Heart left ventricle (tissue), 16 donors: ENCODE data around the gene CCDC192. TPM values are rescaled to one million over a fixed set of nuclear protein-coding genes. Genes with fewer than 3 reads are reported as not detected.
"Not testable (repeated sequence)": the region's sequence is repeated elsewhere in the genome, so short reads cannot be mapped to it uniquely, and the experiment has no call there.

Source experiments
- ATAC-seq, 4 donors: fragments of 200-7000 bp; cut with Tn5 transposase; one replicate each; pipeline ENCODE4 v1.9.1; 2020 to 2022; ENCODE audit warnings: moderate library complexity in 4 of 4, mild to moderate bottlenecking in 3 of 4, moderate number of reproducible peaks in 1 of 4
- DNase-seq, 5 donors: peaks; one replicate each; pipeline ENCODE4 v3.0.0-alpha.2; 2020
- H3K27ac ChIP-seq, 12 donors: fragments of 200-600 bp; sonication (generic) in 4 of 12; one replicate each; pipeline versions ENCODE4 v1.5.0 to v1.8.0; 2016 to 2022; ENCODE audit warnings: mild to moderate bottlenecking in 2 of 12
- H3K27me3 ChIP-seq, 9 donors: fragments of 200-600 bp; sonication (generic) in 2 of 9; one replicate each; pipeline versions ENCODE4 v1.5.1 to v1.8.0; 2016 to 2022; ENCODE audit warnings: mild to moderate bottlenecking in 3 of 9
- H3K36me3 ChIP-seq, 9 donors: fragments of 200-600 bp; sonication (generic) in 2 of 9; one replicate each; pipeline versions ENCODE4 v1.5.0 to v1.8.0; 2018 to 2022; ENCODE audit warnings: mild to moderate bottlenecking in 2 of 9
- H3K4me1 ChIP-seq, 12 donors: fragments of 200-600 bp; sonication (generic) in 4 of 12; one replicate each; pipeline versions ENCODE4 v1.5.0 to v1.8.0; 2016 to 2022; ENCODE audit warnings: mild to moderate bottlenecking in 3 of 12
- H3K4me3 ChIP-seq, 12 donors: fragments of 200-600 bp; sonication (generic) in 4 of 12; one replicate each; pipeline versions ENCODE4 v1.5.0 to v1.8.0; 2017 to 2022; ENCODE audit warnings: mild to moderate bottlenecking in 9 of 12, moderate library complexity in 4 of 12
- H3K9me3 ChIP-seq, 12 donors: fragments of 200-600 bp; sonication (generic) in 4 of 12; one replicate each; pipeline versions ENCODE4 v1.5.0 to v1.8.0; 2016 to 2022; ENCODE audit warnings: mild to moderate bottlenecking in 1 of 12
- POLR2A ChIP-seq, 2 donors: fragments of 450-650 bp; IDR thresholded peaks; one replicate each; pipeline ENCODE4 v1.6.1; 2017; ENCODE audit warnings: antibody characterized with exemption in 2 of 2, mild to moderate bottlenecking in 2 of 2, moderate library complexity in 2 of 2
- WGBS, 4 donors: extraction: QIAGEN DNeasy Blood & Tissue Kit in 2 of 4; methylation state at CpG; one replicate each; pipeline versions ENCODE4 v1.1.5 to v1.1.7; 2013 to 2018; 5-methylcytosine and 5-hydroxymethylcytosine counted together
- intact Hi-C, 10 donors: fragments of 100-400 bp; cut with DNase I; formaldehyde crosslinking; loops; one replicate each; pipeline versions ENCODE4 v1.11.1 to v1.14.2; 2022
- polyA plus RNA-seq, 2 donors: library from polyadenylated mRNA; stranded (reverse); fragments of 200-250 nt; gene quantifications; one replicate each; pipeline ENCODE4 v1.2.3, GENCODE V29; 2013
- total RNA-seq, 9 donors: library from RNA; depleted of rRNA in 2 of 9; stranded (reverse); fragments of >200 nt in 2 of 9; fragmentation: NEBNext Ultra II Directional in 3 of 9; extraction: Animal tissue kit (Norgen Biotek cat#: 25700) in 3 of 9; gene quantifications; one replicate each; pipeline versions ENCODE4 v1.1.0 to v1.2.4, GENCODE V29; 2016 to 2023
- TF ChIP-seq, protein P1 (sequence below), 12 donors: fragments of 200-600 bp; sonication (generic) in 4 of 12; IDR thresholded peaks; one replicate each; pipeline versions ENCODE4 v1.5.0 to v1.8.0; 2018 to 2022; ENCODE audit warnings: antibody characterized with exemption in 12 of 12, mild to moderate bottlenecking in 5 of 12
- donor health status: ischemic (EF 13 %, LVEDD 7.1; RV severe dilation, severe dysfunction).
- donor health status: healthy with polysubstance abuse.
- donor health status: DM: no; HTN: yes; CAD: no.
- donor health status: DM: no; HTN: no; CAD: no.
- donor health status: ischemic (EF 25% LVEDD 6.9; RV normal size, moderate dysfunction).
- donor health status: ischemic (EF 25% LVEDD 5.7; RV mildly dilated, moderate dysfunction).
- donor health status: healthy.
- donor health status: DM: yes; HTN: yes; CAD: no.
- donor health status: ischemic (EF 35%, LVEDD 5.7; RV mildly dilated, moderate dysfunction).
- donor health status: nonischemic (EF 11% LVEDD 7.7; RV severe dilation, severe dysfunction).
- donor health status: DM: yes; HTN: yes; CAD: no.
- donor health status: PGD.
- donor health status: ischemic (EF 29% LVEDD 5.4; RV normal size, mild dysfunction).
- donor health status: nonischemic (EF 23%, LVEDD 6.1; RV moderate dilation, normal function).

Gene CCDC192
- total and polyA plus RNA-seq, 11 donors = 0.07 to 1.3 (median 0.42) TPM; not detected in 8

DNA sequence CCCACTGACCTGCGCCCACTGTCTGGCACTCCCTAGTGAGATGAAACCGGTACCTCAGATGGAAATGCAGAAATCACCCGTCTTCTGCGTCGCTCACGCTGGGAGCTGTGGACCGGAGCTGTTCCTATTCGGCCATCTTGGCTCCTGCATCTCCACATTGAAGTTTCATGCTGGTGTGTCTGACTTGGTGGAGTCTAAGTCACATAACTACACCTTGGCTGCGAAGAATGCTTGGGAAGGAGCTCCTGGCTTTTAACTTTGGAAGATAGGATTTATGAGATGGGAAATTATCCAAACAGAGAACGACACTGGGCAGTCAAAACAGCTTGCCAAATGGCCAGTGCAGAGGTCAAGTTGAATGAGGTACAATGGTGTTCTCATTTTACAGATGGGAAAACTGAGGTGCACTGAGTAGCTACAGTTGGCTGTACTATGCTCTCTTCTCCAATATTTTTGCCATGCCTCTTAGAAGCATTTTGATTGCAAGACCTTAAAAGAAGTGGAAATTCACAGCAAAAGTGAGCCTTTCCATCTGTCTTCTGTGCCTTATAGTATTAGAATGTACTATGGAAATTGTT, 36.7 kb downstream of the CCDC192 start:
- ATAC-seq = no peak
- Histone ChIP-seq H3K36me3 (no peaks in the 10 kb centered on the region), H3K27ac (no peak overlapping the region), H3K9me3 (no peaks in the 10 kb centered on the region), H3K4me3 (peak overlapping the region in 1 of 12 donors; percentile 21), H3K27me3 (no peaks in the 10 kb centered on the region), H3K4me1 (no peaks in the 10 kb centered on the region)
- no peak for DNase-seq
- no peak for TF ChIP-seq POLR2A (IDR thresholded peaks at IDR 0.05)
- intact Hi-C loops = loop anchor here in 3 of 10 donors (2.0 to 10.0 kb wide), 3 partner anchors 165 to 463 kb away; no protein-coding TSS in a partner anchor
- 89 to 94% (median 91%) methylated on average over 5 to 9 of the region's 10 CpGs for WGBS, 4 donors

DNA sequence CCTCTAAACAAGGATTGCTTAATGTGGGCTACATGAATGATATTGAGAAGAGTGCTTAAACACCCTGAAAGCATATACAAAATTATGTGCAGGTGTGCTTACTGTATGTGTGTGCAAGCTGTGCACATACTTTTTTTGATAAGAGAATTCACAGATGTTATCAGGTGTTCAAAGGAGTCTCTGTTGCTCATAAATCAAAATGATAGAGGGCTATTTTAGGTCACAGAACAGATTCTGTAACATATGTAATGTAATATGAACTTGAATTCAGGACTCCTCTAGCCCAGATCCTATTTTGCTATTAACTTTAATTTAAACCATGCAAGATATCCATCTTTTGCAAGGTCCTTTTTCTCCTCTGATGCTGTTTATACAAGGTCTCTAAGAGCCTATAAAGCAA, 38.2 kb downstream of the CCDC192 start:
- intact Hi-C loops = loop anchor here in 3 of 10 donors (2.0 to 10.0 kb wide), 3 partner anchors 167 to 461 kb away; no protein-coding TSS in a partner anchor
- no peak for ATAC-seq
- no peak for TF ChIP-seq POLR2A (IDR thresholded peaks at IDR 0.05)
- TF ChIP-seq, protein P1, sequence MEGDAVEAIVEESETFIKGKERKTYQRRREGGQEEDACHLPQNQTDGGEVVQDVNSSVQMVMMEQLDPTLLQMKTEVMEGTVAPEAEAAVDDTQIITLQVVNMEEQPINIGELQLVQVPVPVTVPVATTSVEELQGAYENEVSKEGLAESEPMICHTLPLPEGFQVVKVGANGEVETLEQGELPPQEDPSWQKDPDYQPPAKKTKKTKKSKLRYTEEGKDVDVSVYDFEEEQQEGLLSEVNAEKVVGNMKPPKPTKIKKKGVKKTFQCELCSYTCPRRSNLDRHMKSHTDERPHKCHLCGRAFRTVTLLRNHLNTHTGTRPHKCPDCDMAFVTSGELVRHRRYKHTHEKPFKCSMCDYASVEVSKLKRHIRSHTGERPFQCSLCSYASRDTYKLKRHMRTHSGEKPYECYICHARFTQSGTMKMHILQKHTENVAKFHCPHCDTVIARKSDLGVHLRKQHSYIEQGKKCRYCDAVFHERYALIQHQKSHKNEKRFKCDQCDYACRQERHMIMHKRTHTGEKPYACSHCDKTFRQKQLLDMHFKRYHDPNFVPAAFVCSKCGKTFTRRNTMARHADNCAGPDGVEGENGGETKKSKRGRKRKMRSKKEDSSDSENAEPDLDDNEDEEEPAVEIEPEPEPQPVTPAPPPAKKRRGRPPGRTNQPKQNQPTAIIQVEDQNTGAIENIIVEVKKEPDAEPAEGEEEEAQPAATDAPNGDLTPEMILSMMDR (IDR thresholded peaks at IDR 0.05) = no peak

DNA sequence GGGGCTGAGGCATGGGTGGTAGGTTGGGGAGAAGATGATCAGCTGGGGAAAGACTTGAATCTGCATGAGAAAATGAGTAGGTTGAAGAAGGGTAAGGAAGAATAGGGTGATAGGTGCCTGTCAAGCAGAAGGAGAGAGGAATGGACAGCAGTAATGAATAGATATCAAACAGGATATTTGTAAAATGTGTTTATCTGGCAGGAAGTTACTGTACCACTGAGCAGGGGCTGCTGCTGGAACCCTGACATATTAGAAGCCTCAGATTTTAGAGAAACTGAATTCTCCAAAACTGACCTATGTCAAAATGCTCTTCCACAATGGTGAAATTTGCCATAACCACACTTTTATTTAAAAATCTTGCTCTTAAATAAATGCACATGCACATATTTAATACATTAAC, 41.0 kb downstream of the CCDC192 start:
- Histone ChIP-seq H3K4me3 (no peak overlapping the region), H3K27me3 (no peaks in the 10 kb centered on the region), H3K27ac (no peak overlapping the region), H3K4me1 (no peaks in the 10 kb centered on the region), H3K36me3 (no peaks in the 10 kb centered on the region), H3K9me3 (no peaks in the 10 kb centered on the region)
- intact Hi-C loops = loop anchor here in 2 of 10 donors (10.0 kb wide), 2 partner anchors 169 to 179 kb away; no protein-coding TSS in a partner anchor
- DNase-seq (no peak), ATAC-seq (no peak)
- TF ChIP-seq POLR2A (IDR thresholded peaks at IDR 0.05) = no peak
- TF ChIP-seq, protein P1 (IDR thresholded peaks at IDR 0.05) = no peak

More for the DNA sequence above, 38.2 kb downstream of the CCDC192 start:
- Histone ChIP-seq H3K36me3 (no peaks in the 10 kb centered on the region), H3K4me3 (no peak overlapping the region), H3K4me1 (no peaks in the 10 kb centered on the region), H3K27ac (no peak overlapping the region), H3K9me3 (no peaks in the 10 kb centered on the region), H3K27me3 (no peaks in the 10 kb centered on the region)
- no peak for DNase-seq

DNA sequence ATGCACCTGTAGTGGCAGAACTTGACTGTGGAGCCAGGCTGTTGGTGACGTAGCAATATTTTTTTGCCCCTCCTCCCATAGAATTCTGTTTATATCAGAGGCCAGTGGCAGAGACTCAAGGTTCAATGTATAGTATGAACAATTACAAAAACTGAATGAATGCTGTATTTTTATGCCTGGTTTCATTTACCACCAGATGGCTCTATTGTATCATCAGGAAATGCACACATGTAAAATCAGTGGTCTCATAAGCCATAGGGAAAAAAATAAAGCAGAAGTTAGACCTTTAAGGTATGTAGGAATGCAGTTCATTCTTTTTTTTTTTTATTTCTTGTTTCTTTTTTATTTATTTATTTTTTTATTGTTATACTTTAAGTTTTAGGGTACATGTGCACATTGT, 43.6 kb downstream of the CCDC192 start:
- ATAC-seq (no peak), DNase-seq (no peak)
- Histone ChIP-seq H3K9me3 (no peaks in the 10 kb centered on the region), H3K27ac (no peak overlapping the region), H3K27me3 (no peaks in the 10 kb centered on the region), H3K4me3 (no peak overlapping the region), H3K4me1 (no peaks in the 10 kb centered on the region), H3K36me3 (no peaks in the 10 kb centered on the region)
- TF ChIP-seq, protein P1 (IDR thresholded peaks at IDR 0.05) = peak; percentile 33 to 64 (median 46)
- TF ChIP-seq POLR2A (IDR thresholded peaks at IDR 0.05) = no peak
- intact Hi-C loops = loop anchor here in 3 of 10 donors (2.0 to 10.0 kb wide), 3 partner anchors 172 to 454 kb away; no protein-coding TSS in a partner anchor
- WGBS, 4 donors = 75 to 90% (median 85%) methylated on average over 1 of the region's 1 CpG

DNA sequence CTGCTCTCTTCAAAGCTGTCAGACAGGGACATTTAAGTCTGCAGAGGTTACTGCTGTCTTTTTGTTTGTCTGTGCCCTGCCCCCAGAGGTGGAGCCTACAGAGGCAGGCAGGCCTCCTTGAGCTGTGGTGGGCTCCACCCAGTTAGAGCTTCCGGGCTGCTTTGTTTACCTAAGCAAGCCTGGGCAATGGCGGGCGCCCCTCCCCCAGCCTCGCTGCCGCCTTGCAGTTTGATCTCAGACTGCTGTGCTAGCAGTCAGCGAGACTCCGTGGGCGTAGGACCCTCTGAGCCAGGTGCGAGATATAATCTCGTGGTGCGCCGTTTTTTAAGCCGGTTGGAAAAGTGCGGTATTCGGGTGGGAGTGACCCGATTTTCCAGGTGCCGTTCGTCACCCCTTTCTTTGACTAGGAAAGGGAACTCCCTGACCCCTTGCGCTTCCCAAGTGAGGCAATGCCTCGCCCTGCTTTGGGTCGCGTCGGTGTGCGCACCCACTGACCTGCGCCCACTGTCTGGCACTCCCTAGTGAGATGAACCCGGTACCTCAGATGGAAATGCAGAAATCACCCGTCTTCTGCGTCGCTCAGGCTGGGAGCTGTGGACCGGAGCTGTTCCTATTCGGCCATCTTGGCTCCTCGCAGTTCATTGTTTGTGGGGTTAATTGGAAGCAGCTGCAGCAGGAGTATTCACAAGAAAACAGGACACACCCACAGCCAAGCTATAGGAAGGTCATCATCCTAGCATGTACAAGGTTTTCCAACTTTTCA, 49.5 kb downstream of the CCDC192 start:
- H3K4me1 ChIP-seq, H3K27me3 ChIP-seq, H3K4me3 ChIP-seq, DNase-seq, H3K36me3 ChIP-seq, H3K27ac ChIP-seq, ATAC-seq, H3K9me3 ChIP-seq: not testable (repeated sequence)
- intact Hi-C loops = loop anchor here in 4 of 10 donors (10.0 kb wide), 2 partner anchors 188 to 332 kb away; partner anchors contain the start of gene SLC12A2 (in 1 of the 4)
- WGBS, 4 donors = 77 to 94% (median 88%) methylated on average over 24 to 30 of the region's 32 CpGs
